ENCODE results near the gene TRAPPC1.

DNA sequence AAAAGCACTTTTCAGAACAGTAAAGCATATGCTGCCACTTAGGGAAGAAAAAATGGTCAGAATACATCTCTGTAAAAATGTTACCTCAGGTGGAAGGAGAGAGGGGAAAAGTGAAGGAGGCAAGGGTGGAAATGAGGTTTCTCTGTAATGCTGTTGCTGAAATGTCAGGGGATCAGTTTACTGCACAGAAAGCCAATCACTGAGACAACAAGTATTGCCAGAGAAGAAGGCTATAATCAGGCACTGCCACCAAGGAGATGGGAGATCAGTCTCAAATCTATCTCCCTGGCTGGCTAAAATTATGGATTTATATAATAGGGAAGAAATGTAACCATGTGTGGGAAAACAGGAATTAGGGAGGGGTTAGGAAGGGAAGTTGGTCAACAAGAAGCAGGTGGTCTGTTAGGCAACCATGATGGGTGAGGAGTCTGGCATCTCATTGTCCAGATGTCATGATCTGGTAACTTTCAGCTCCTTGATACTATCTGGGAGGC, 42.9 kb upstream of the TRAPPC1 start:
- TF ChIP-seq POLR2AphosphoS5 (IDR thresholded peaks at IDR 0.05) (no peak), POLR2A (IDR thresholded peaks at IDR 0.05) (no peak), EP300 (IDR thresholded peaks at IDR 0.05; ENCODE audit: low read depth) (no peak)
